Measurements from ENCODE around the gene UBE2E2. TPM values are rescaled to one million over a fixed set of nuclear protein-coding genes. Genes with fewer than 3 reads are reported as not detected.

The UBE2E2 gene
- total RNA-seq, 2 donors from 2014 or later, result 23.2 to 34.5 TPM

- no peaks in the 10 kb centered on the region for H3K4me1 ChIP-seq (ENCODE audit: control insufficient read depth, insufficient read depth, low read length)
- H3K4me1 Mint-ChIP-seq, result no peaks in the 10 kb centered on the region
- H3K27me3 ChIP-seq (ENCODE audit: control insufficient read depth, insufficient read depth, low read length, poor library complexity, severe bottlenecking), result no peaks in the 10 kb centered on the region
- 97 to 100% methylated on average over 1 of the region's 1 CpG for WGBS, 2 experiments (ENCODE audit: insufficient coverage in 1 of 2, insufficient read length in 1 of 2)
- no peak overlapping the region for H3K4me3 Mint-ChIP-seq
- DNase-seq, result no peak
- no peak overlapping the region for H3K27ac ChIP-seq (ENCODE audit: low read depth, low read length)
- H3K4me3 ChIP-seq (ENCODE audit: low read length), result no peak overlapping the region
- H3K9me3 Mint-ChIP-seq, result peaks cover 2% of the 10 kb centered on the region
- H3K27ac Mint-ChIP-seq, result no peak overlapping the region
- peaks cover 9% of the 10 kb centered on the region for H3K9me3 ChIP-seq (ENCODE audit: control insufficient read depth, low read length)
- no peaks in the 10 kb centered on the region for H3K36me3 Mint-ChIP-seq (ENCODE audit: low read depth)
- TF ChIP-seq, protein P1, sequence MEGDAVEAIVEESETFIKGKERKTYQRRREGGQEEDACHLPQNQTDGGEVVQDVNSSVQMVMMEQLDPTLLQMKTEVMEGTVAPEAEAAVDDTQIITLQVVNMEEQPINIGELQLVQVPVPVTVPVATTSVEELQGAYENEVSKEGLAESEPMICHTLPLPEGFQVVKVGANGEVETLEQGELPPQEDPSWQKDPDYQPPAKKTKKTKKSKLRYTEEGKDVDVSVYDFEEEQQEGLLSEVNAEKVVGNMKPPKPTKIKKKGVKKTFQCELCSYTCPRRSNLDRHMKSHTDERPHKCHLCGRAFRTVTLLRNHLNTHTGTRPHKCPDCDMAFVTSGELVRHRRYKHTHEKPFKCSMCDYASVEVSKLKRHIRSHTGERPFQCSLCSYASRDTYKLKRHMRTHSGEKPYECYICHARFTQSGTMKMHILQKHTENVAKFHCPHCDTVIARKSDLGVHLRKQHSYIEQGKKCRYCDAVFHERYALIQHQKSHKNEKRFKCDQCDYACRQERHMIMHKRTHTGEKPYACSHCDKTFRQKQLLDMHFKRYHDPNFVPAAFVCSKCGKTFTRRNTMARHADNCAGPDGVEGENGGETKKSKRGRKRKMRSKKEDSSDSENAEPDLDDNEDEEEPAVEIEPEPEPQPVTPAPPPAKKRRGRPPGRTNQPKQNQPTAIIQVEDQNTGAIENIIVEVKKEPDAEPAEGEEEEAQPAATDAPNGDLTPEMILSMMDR (conservative IDR thresholded peaks at IDR 0.05), result no peak
- no peaks in the 10 kb centered on the region for H3K27me3 Mint-ChIP-seq (ENCODE audit: insufficient read depth)
- no peak overlapping the region for H3K9ac ChIP-seq (ENCODE audit: extremely low read depth, low read length, poor library complexity, severe bottlenecking)
- H3K36me3 ChIP-seq (ENCODE audit: control insufficient read depth, insufficient read depth, low read length), result no peaks in the 10 kb centered on the region
These were observed 371.7 kb downstream of the UBE2E2 start for GRCh38 chr3:23574822-23575315.

GRCh38 chr3:23575697-23576096 is 372.6 kb downstream of the UBE2E2 start:
- Histone ChIP-seq H3K36me3 (ENCODE audit: control insufficient read depth, insufficient read depth, low read length) (no peaks in the 10 kb centered on the region), H3K4me1 (ENCODE audit: control insufficient read depth, insufficient read depth, low read length) (no peaks in the 10 kb centered on the region), H3K27me3 (ENCODE audit: control insufficient read depth, insufficient read depth, low read length, poor library complexity, severe bottlenecking) (no peaks in the 10 kb centered on the region), H3K9ac (ENCODE audit: extremely low read depth, low read length, poor library complexity, severe bottlenecking) (no peak overlapping the region), H3K27ac (ENCODE audit: low read depth, low read length) (no peak overlapping the region), H3K9me3 (ENCODE audit: control insufficient read depth, low read length) (peaks cover 9% of the 10 kb centered on the region), H3K4me3 (ENCODE audit: low read length) (no peak overlapping the region)
- WGBS, 2 experiments (ENCODE audit: insufficient coverage in 1 of 2, insufficient read length in 1 of 2), result 88 to 95% methylated on average over 1 to 3 of the region's 3 CpGs
- Mint-ChIP-seq H3K4me3 (no peak overlapping the region), H3K4me1 (no peaks in the 10 kb centered on the region), H3K27ac (no peak overlapping the region), H3K36me3 (ENCODE audit: low read depth) (no peaks in the 10 kb centered on the region), H3K27me3 (ENCODE audit: insufficient read depth) (no peaks in the 10 kb centered on the region), H3K9me3 (peaks cover 2% of the 10 kb centered on the region)
- TF ChIP-seq, protein P1 (conservative IDR thresholded peaks at IDR 0.05), result no peak
- DNase-seq, result no peak

- H3K4me1 Mint-ChIP-seq, result no peaks in the 10 kb centered on the region
- no peaks in the 10 kb centered on the region for H3K27me3 ChIP-seq (ENCODE audit: control insufficient read depth, insufficient read depth, low read length, poor library complexity, severe bottlenecking)
- no peak overlapping the region for H3K27ac ChIP-seq (ENCODE audit: low read depth, low read length)
- peaks cover 2% of the 10 kb centered on the region for H3K9me3 Mint-ChIP-seq
- no peak overlapping the region for H3K27ac Mint-ChIP-seq
- no peak overlapping the region for H3K4me3 Mint-ChIP-seq
- H3K36me3 ChIP-seq (ENCODE audit: control insufficient read depth, insufficient read depth, low read length), result no peaks in the 10 kb centered on the region
- H3K9ac ChIP-seq (ENCODE audit: extremely low read depth, low read length, poor library complexity, severe bottlenecking), result no peak overlapping the region
- H3K36me3 Mint-ChIP-seq (ENCODE audit: low read depth), result no peaks in the 10 kb centered on the region
- no peak for DNase-seq
- H3K4me1 ChIP-seq (ENCODE audit: control insufficient read depth, insufficient read depth, low read length), result no peaks in the 10 kb centered on the region
- WGBS, 2 experiments (ENCODE audit: insufficient coverage in 1 of 2, insufficient read length in 1 of 2), result 78 to 92% methylated on average over 2 of the region's 2 CpGs
- H3K9me3 ChIP-seq (ENCODE audit: control insufficient read depth, low read length), result peaks cover 9% of the 10 kb centered on the region
- no peak overlapping the region for H3K4me3 ChIP-seq (ENCODE audit: low read length)
- TF ChIP-seq, protein P1 (conservative IDR thresholded peaks at IDR 0.05), result no peak
- no peaks in the 10 kb centered on the region for H3K27me3 Mint-ChIP-seq (ENCODE audit: insufficient read depth)
These were observed 373.3 kb downstream of the UBE2E2 start for GRCh38 chr3:23576379-23576959.
